NT2/D1 (cell line): ENCODE measurements around the gene IRF3.

Experiments
- YY1 ChIP-seq: IDR thresholded peaks from 2 replicates; pipeline ENCODE4 v1.6.1; 2011; ENCODE audit not compliant: insufficient read length, insufficient read depth
- ZNF274 ChIP-seq: IDR thresholded peaks from 2 replicates; pipeline ENCODE4 v1.6.1; 2011; ENCODE audit warnings: mild to moderate bottlenecking, low read depth, low read length

GRCh38 chr19:49616945-49617344 is 48.7 kb downstream of the IRF3 start:
- TF ChIP-seq ZNF274 = no peak
- no peak for TF ChIP-seq YY1
